Neutrophil (primary cell): ENCODE measurements around the gene TNK2.
A peak's percentile ranks its signal among the peaks of the same experiment; 100 is the strongest.
"Not testable (repeated sequence)": the region's sequence is repeated elsewhere in the genome, so short reads cannot be mapped to it uniquely, and the experiment has no call there.

Experiments
- H3K27ac ChIP-seq: fragments of 200-600 bp; sonication (generic); 2 replicates; pipeline ENCODE4 v1.5.1; 2016; ENCODE audit warnings: mild to moderate bottlenecking, moderate library complexity
- H3K27me3 ChIP-seq: fragments of 200-600 bp; sonication (generic); 2 replicates; pipeline ENCODE4 v1.6.0; 2016; ENCODE audit warnings: mild to moderate bottlenecking
- H3K36me3 ChIP-seq: fragments of 200-600 bp; sonication (generic); 2 replicates; pipeline ENCODE4 v1.5.1; 2017
- H3K4me1 ChIP-seq, 2 experiments: fragments of 200-600 bp in 1 of 2; sonication (generic) in 1 of 2; 1 replicate in 1 of 2; 2 replicates in 1 of 2; pipeline versions ENCODE4 v1.5.1 to v1.6.1; 2013 to 2016; ENCODE audit warnings: low read depth in 1 of 2, low read length in 1 of 2, mild to moderate bottlenecking in 1 of 2, moderate library complexity in 1 of 2; ENCODE audit not compliant: control insufficient read depth in 1 of 2, insufficient read depth in 1 of 2
- H3K4me3 ChIP-seq, 2 experiments: fragments of 200-600 bp in 1 of 2; sonication (generic) in 1 of 2; 1 replicate in 1 of 2; 2 replicates in 1 of 2; pipeline ENCODE4 v1.5.1; 2013 to 2016; ENCODE audit warnings: low read depth in 1 of 2, low read length in 1 of 2, mild to moderate bottlenecking in 1 of 2, moderate library complexity in 1 of 2
- H3K9me3 ChIP-seq: fragments of 200-600 bp; sonication (generic); 2 replicates; pipeline ENCODE4 v1.5.1; 2016
- TF ChIP-seq, protein P1 (sequence below): fragments of 200-600 bp; sonication (generic); IDR thresholded peaks from 2 replicates; pipeline ENCODE4 v1.5.1; 2016; ENCODE audit warnings: antibody characterized with exemption

The TNK2 gene

DNA sequence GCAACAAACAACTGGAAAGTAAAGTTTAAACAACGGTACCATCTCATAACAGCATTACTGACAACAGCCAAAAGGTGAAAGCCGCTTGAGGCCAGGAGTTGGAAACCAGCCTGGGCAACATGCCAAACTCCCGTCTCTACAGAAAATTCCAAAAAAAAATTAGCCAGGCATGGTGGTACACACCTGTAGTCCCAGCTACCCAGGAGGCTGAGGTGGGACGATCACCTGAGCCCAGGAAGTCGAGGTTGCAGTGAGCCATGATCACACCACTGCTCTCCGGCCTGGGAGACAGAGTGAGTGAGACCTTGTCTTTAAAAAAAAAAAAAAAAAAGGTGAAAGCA, 4.4 kb downstream of the TNK2 start:
- Histone ChIP-seq H3K9me3 (no peaks in the 10 kb centered on the region), H3K27ac (peak overlapping the region; percentile 94), H3K27me3 (no peaks in the 10 kb centered on the region), H3K4me1 (peaks cover 94 to 95% of the 10 kb centered on the region in 2 experiments), H3K4me3 (peak overlapping the region; percentile 47 to 59), H3K36me3 (no peaks in the 10 kb centered on the region)
- TF ChIP-seq, protein P1, sequence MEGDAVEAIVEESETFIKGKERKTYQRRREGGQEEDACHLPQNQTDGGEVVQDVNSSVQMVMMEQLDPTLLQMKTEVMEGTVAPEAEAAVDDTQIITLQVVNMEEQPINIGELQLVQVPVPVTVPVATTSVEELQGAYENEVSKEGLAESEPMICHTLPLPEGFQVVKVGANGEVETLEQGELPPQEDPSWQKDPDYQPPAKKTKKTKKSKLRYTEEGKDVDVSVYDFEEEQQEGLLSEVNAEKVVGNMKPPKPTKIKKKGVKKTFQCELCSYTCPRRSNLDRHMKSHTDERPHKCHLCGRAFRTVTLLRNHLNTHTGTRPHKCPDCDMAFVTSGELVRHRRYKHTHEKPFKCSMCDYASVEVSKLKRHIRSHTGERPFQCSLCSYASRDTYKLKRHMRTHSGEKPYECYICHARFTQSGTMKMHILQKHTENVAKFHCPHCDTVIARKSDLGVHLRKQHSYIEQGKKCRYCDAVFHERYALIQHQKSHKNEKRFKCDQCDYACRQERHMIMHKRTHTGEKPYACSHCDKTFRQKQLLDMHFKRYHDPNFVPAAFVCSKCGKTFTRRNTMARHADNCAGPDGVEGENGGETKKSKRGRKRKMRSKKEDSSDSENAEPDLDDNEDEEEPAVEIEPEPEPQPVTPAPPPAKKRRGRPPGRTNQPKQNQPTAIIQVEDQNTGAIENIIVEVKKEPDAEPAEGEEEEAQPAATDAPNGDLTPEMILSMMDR, result no peak

DNA sequence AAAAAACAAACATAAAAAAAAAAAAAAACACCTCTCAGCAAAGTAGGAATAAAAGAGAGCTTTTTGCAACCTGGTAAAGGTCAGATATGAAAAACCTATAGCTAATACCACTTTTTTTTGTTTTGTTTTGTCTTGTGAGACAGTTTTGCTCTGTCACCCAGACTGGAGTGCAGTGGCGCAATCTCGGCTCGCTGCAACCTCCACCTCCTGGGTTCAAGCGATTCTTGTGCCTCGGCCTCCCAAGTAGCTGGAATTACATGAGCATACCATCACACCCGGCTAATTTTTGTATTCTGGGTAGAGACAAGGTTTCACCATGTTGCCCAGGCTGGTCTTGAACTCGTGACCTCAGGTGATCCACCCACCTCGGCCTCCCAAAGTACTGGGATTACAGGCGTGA, 5.7 kb downstream of the TNK2 start:
- not testable (repeated sequence) for H3K27me3 ChIP-seq, H3K9me3 ChIP-seq, H3K36me3 ChIP-seq
- Histone ChIP-seq H3K4me1 (peaks cover 98 to 100% of the 10 kb centered on the region in 2 experiments), H3K27ac (peak overlapping the region; percentile 94), H3K4me3 (peak overlapping the region; percentile 47 to 59)

DNA sequence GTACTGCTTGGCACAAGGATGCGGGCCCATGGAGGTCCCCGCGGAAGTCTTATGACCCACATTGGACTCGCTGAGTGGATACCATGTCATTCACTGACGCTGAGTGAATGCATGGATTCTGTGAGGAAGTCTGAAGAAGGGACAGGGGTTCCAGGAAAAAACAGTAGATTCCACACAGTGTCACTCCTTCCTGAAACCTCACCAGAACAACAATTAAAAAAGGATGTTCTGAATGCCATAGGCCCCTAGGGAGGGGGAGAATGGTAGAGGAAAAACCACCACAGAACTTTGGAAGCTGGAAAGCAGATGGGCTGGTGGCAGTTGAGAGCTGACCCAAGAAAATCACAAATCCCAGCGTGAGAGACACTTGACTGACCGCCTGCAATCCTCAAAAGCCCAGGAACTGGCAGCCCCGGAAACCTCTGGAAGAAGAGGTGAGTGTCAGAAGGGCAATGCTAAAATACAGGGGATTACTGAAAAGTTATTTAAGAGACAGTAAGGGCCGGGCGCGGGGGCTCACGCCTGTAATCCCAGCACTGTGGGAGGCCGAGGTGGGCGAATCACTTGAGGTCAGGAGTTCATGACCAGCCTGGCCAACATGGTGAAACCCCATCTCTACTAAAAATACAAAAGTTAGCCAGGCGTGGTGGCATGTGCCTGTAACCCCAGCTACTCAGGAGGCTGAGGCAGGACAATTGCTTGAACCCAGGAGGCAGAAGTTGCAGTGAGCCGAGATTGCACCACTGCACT, 6.3 kb downstream of the TNK2 start:
- Histone ChIP-seq H3K4me1 (peaks cover 98 to 100% of the 10 kb centered on the region in 2 experiments), H3K27ac (peak overlapping the region; percentile 94), H3K4me3 (peak overlapping the region; percentile 51 to 59)
- not testable (repeated sequence) for H3K9me3 ChIP-seq, H3K36me3 ChIP-seq, H3K27me3 ChIP-seq

DNA sequence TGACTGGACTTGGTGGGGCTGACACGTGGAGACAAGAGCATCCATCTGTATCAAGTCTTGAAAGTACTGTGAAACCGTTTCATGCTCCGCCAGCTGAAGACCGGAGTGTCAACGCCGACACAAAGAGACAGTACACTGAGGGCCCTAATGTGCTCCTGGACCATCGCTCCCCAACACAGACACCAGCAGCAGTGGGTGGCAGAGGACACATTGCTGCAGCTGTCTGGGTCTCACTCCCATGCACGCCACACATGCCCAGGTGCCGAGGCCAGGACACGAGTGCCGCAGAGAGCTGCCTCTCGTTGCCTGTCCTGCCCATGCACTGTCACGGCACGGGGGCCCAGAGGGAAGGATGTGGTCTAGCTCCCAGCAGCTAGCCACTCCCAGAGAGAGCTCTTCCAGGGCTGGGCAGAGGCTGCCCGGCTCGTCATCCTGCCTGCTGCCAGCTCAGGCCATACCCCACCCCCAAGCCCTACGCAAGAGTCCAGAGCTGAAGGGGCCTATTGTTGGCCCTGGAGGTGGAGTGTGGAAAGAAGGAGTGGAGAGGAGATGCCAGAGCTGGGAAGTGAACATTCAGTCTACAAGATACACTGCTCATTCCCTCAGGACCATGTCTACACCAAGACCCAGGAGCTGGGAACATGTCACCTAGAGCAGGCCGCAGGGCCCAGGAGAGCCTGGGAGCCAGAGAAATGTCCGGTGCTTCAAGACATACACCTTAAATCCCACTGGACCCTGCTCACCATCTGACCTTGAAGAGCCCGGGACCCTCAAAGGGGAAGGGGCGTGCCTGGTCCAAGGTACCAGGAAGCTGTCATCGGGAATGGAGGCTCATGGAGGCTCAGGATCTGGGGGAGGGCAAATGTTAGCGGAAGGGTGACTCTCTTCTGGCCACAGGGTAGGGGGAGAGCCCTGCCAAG, 7.7 kb downstream of the TNK2 start:
- peak overlapping the region; percentile 94 for H3K27ac ChIP-seq
- H3K27me3 ChIP-seq, result no peaks in the 10 kb centered on the region
- peak overlapping the region; percentile 51 to 59 for H3K4me3 ChIP-seq
- H3K4me1 ChIP-seq, result peaks cover 96 to 99% of the 10 kb centered on the region in 2 experiments
- H3K36me3 ChIP-seq, result no peaks in the 10 kb centered on the region
- TF ChIP-seq, protein P1, result no peak
- H3K9me3 ChIP-seq, result no peaks in the 10 kb centered on the region

DNA sequence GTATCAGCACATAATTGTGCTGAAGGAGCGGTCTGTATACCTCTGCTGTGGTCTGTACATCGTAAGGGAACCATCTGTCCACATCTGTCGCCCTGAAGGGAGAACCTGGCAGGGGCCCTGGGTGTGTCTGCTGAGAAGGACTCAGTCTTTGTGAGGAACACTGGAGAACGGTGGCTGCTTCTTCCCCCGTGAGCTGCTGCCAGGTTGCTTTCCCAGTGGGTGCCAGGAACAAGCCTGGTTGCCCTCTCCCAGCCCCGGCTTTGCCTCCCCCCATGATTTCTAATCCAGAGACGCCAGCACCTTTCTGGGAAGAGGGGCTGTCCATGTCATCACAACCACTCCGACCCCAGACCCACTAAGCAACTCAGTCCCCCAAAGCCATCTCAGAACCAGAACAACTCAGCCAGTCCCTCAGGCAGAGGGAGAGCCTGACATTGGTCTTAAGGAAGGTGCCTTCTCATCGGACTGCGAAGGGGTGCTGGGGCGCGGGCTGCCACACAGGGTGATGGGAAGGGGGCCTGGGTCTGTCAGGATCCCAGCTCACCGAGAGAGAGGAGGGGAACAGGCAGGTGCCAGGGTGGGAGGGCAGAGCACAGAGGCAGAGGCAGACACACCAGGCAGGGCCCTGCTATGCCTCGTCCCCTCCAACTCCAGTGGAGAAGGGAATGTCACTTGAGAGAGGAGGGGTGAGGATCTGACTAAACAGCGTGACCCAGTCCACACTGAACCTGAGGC, 8.5 kb downstream of the TNK2 start:
- peaks cover 92% of the 10 kb centered on the region in 2 experiments for H3K4me1 ChIP-seq
- peak overlapping the region; percentile 94 for H3K27ac ChIP-seq
- H3K4me3 ChIP-seq, result peak overlapping the region; percentile 51 to 59

More for the DNA sequence above, 8.5 kb downstream of the TNK2 start:
- no peaks in the 10 kb centered on the region for H3K9me3 ChIP-seq
- H3K27me3 ChIP-seq, result no peaks in the 10 kb centered on the region
- H3K36me3 ChIP-seq, result no peaks in the 10 kb centered on the region
- TF ChIP-seq, protein P1, result no peak
